Activated CD8-positive, alpha-beta T cell treated with anti-CD3 and anti-CD28 coated beads for 36 hours (primary cell): Measurements from ENCODE around the gene EMC6. TPM values are rescaled to one million over a fixed set of nuclear protein-coding genes. Genes with fewer than 3 reads are reported as not detected.
A peak's percentile ranks its signal among the peaks of the same experiment; 100 is the strongest.

ENCODE experiments used
- ATAC-seq: fragments of 200-7000 bp; cut with Tn5 transposase; one replicate; pipeline ENCODE4 v1.10.0; 2021; ENCODE audit warnings: mild to moderate bottlenecking, moderate library complexity
- CTCF ChIA-PET: fragments of 350-600 bp; sonication (Branson Sonifier 250); formaldehyde crosslinking; loops from one replicate; lab custom pipeline; 2021; ENCODE audit warnings: antibody characterized with exemption; lab: Charles Lee
- POLR2A ChIA-PET: fragments of 350-600 bp; sonication (Branson Sonifier 250); formaldehyde crosslinking; loops from one replicate; lab custom pipeline; 2021; ENCODE audit warnings: antibody characterized with exemption; lab: Charles Lee
- DNase-seq: peaks from one replicate; pipeline ENCODE4 v3.0.0-alpha.2; 2020
- H3K27ac Mint-ChIP-seq: one replicate; pipeline ENCODE4 v1.8.0; 2021; ENCODE audit warnings: mild to moderate bottlenecking, mixed read lengths
- H3K27me3 Mint-ChIP-seq: one replicate; pipeline ENCODE4 v1.8.0; 2021; ENCODE audit warnings: mixed read lengths
- H3K36me3 Mint-ChIP-seq: one replicate; pipeline ENCODE4 v1.8.0; 2021; ENCODE audit warnings: low read depth, mixed read lengths
- H3K4me1 Mint-ChIP-seq: one replicate; pipeline ENCODE4 v1.8.0; 2021; ENCODE audit warnings: low read depth, mixed read lengths
- H3K4me3 Mint-ChIP-seq: one replicate; pipeline ENCODE4 v1.8.0; 2021; ENCODE audit warnings: mild to moderate bottlenecking, moderate library complexity, mixed read lengths
- H3K9me3 Mint-ChIP-seq: one replicate; pipeline ENCODE4 v1.8.0; 2021; ENCODE audit warnings: mixed read lengths
- intact Hi-C: fragments of 100-400 bp; cut with micrococcal nuclease; formaldehyde crosslinking; loops from one replicate; pipeline ENCODE4 v1.10.0; 2022
- total RNA-seq, 2 experiments: library from RNA; stranded (reverse); gene quantifications; one replicate each; pipeline ENCODE4 v1.2.3, GENCODE V29; 2021
- TF ChIP-seq, protein P1 (sequence below): fragments of 200-600 bp; IDR thresholded peaks from one replicate; pipeline ENCODE4 v1.8.0; 2022; ENCODE audit warnings: antibody characterized with exemption, mild to moderate bottlenecking

EMC6 gene
- total RNA-seq, 2 experiments from 2014 or later, result 50.8 to 58.7 TPM

DNA sequence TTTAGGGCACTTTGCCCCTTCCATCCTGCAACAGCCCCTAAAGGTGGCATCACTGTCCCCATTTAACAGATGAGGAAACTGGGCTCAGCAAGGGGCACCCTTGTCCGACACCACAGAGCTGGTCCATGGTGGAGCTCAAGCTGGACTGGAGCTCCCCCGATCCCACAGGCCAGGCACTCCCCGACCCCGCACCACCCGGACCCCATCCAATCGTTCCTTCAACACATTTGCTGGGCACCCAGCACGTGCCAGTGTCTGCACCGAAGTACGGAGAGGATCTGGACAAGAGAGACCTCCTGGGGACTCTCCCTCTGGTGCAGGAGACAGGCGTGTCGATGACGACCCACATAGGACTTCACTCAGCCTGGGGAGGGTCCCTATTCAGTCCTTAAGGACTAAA lies 13.4 kb downstream of the EMC6 start:
- POLR2A ChIA-PET, result interaction anchor here (0.7 to 1.9 kb wide), 4 partner anchors 12 to 49 kb away, joined by 3 to 6 read pairs (median 4); no protein-coding TSS in a partner anchor
- no peak for ATAC-seq
- no peak for DNase-seq
- Mint-ChIP-seq H3K9me3 (no peaks in the 10 kb centered on the region), H3K27me3 (no peaks in the 10 kb centered on the region), H3K4me1 (peaks cover 7% of the 10 kb centered on the region), H3K4me3 (no peak overlapping the region), H3K36me3 (no peaks in the 10 kb centered on the region), H3K27ac (no peak overlapping the region)
- CTCF ChIA-PET, result interaction anchor here (0.7 to 3.0 kb wide), 20 partner anchors 9 to 153 kb away, joined by 3 to 38 read pairs (median 6); partner anchors contain the start of genes CTNS, HASPIN and SHPK
- TF ChIP-seq, protein P1, sequence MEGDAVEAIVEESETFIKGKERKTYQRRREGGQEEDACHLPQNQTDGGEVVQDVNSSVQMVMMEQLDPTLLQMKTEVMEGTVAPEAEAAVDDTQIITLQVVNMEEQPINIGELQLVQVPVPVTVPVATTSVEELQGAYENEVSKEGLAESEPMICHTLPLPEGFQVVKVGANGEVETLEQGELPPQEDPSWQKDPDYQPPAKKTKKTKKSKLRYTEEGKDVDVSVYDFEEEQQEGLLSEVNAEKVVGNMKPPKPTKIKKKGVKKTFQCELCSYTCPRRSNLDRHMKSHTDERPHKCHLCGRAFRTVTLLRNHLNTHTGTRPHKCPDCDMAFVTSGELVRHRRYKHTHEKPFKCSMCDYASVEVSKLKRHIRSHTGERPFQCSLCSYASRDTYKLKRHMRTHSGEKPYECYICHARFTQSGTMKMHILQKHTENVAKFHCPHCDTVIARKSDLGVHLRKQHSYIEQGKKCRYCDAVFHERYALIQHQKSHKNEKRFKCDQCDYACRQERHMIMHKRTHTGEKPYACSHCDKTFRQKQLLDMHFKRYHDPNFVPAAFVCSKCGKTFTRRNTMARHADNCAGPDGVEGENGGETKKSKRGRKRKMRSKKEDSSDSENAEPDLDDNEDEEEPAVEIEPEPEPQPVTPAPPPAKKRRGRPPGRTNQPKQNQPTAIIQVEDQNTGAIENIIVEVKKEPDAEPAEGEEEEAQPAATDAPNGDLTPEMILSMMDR, result no peak
- intact Hi-C loops, result loop anchor here (5.0 to 10.0 kb wide), 2 partner anchors 40 to 57 kb away; partner anchors contain the start of gene HASPIN

DNA sequence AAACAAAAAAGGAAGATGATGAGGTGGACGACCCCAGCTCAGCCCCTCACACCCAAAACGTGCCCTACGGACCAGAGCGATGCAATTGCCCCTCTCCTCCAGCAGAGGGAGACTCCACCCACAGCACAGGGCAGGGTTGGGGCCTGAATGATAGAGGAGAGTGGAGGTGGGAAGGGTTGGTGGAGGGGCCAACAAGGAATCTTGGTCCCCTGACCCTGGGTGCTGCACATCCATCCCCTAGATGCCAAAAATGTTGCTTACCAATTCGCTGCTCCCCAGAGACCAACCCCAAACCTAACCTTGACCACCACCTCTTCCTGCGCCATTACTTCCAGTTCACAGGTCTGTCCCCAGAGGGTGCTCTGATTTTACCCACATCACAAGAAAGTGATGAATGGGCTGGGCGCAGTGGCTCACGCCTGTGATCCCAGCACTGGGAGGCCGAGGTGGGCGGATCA lies 14.5 kb downstream of the EMC6 start:
- Mint-ChIP-seq H3K27me3 (no peaks in the 10 kb centered on the region), H3K4me3 (no peak overlapping the region), H3K4me1 (peaks cover 7% of the 10 kb centered on the region), H3K36me3 (no peaks in the 10 kb centered on the region), H3K27ac (no peak overlapping the region), H3K9me3 (no peaks in the 10 kb centered on the region)
- CTCF ChIA-PET, result interaction anchor here (0.6 to 3.0 kb wide), 32 partner anchors 8 to 228 kb away, joined by 3 to 38 read pairs (median 5); partner anchors contain the start of genes CTNS, HASPIN and SHPK
- TF ChIP-seq, protein P1, result peak; percentile 96
- POLR2A ChIA-PET, result interaction anchor here (0.7 to 1.9 kb wide), 3 partner anchors 13 to 48 kb away, joined by 3 to 6 read pairs (median 3); no protein-coding TSS in a partner anchor
- DNase-seq, result peak; percentile 65
- intact Hi-C loops, result loop anchor here (5.0 to 10.0 kb wide), 2 partner anchors 39 to 58 kb away; partner anchors contain the start of gene HASPIN
- ATAC-seq, result peak; percentile 98

DNA sequence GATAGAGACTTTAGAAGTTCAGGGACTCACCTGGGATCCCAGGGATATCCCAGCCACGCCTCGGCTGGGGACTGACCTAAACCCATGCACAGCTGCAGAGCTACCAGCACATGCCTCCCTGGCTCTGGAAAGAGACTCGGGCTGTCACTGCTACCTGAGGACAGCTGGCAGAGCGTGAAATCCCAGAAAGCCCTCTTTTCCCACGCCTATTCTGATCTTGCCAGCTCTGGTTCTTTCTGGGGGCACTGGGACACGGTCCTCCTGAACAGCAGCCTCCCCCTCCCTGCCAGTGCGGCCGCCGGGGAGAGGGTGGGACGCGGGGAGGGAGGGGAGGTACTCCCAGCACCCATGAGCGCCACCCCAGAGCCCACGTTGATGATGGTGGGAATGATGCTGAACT lies 16.6 kb downstream of the EMC6 start:
- H3K4me3 Mint-ChIP-seq, result no peak overlapping the region
- ChIA-PET POLR2A (no interaction called here), CTCF (interaction anchor here (1.1 kb wide), 1 partner anchor 52 kb away, joined by 3 read pairs; no protein-coding TSS in a partner anchor)
- no peak overlapping the region for H3K27ac Mint-ChIP-seq
- DNase-seq (no peak), ATAC-seq (no peak)
- no peaks in the 10 kb centered on the region for H3K27me3 Mint-ChIP-seq
- intact Hi-C loops, result loop anchor here (10.0 kb wide), 1 partner anchor 60 kb away; no protein-coding TSS in a partner anchor
- peaks cover 5% of the 10 kb centered on the region for H3K36me3 Mint-ChIP-seq
- peaks cover 7% of the 10 kb centered on the region for H3K4me1 Mint-ChIP-seq
- H3K9me3 Mint-ChIP-seq, result no peaks in the 10 kb centered on the region
- TF ChIP-seq, protein P1, result no peak

DNA sequence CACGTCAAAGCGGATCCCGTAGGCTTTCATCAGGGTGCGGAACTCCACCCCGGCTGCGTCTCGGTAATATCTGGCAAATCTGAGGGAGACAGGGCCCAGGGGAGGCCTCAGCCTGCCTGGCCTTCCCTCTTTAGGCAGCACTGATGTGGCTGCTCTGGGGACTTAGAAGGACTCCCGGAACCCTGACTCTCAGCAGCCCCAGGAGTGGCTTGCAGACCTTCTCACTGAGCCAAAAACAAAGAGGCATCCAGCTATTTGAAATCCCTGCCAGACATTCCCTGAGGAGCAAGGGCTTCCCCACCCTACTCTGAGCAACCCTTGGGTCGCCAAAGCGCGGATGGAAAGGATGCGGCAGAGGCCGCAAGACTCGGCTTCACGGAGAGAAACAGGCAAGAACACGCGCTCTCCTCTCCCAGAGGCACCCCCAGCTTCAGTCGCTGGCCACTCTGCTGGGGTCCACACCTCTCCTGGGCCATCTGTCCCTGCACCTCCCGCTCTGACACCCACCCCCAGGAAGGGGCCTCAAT lies 19.5 kb downstream of the EMC6 start:
- POLR2A ChIA-PET, result no interaction called here
- H3K27me3 Mint-ChIP-seq, result no peaks in the 10 kb centered on the region
- peaks cover 5% of the 10 kb centered on the region for H3K4me1 Mint-ChIP-seq
- H3K4me3 Mint-ChIP-seq, result no peak overlapping the region
- CTCF ChIA-PET, result no interaction called here
- H3K27ac Mint-ChIP-seq, result no peak overlapping the region
- intact Hi-C loops, result loop anchor here (10.0 kb wide), 1 partner anchor 63 kb away; no protein-coding TSS in a partner anchor
- peaks cover 10% of the 10 kb centered on the region for H3K36me3 Mint-ChIP-seq
- TF ChIP-seq, protein P1, result no peak
- no peak for ATAC-seq
- H3K9me3 Mint-ChIP-seq, result no peaks in the 10 kb centered on the region
- DNase-seq, result no peak

DNA sequence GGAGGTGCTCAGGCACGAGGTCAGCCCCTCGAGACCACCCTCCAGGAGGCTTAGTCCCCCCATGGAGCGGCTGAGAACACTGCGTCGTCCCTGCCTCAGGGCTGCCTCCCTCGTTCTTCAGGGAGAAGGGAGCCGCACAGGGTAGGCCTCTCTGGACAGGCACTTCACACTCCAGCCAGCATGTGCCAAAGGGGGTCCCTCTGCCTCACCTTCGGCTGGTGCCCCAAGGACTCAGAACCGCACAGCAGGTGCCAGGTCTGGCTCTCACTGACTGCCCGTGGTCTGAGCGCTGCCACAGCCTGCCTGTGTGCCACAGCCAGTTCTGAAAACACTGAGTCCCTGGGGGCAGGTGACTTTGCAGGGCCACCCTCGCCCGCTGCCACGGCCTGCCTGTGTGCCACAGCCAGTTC lies 20.2 kb downstream of the EMC6 start:
- Mint-ChIP-seq H3K27me3 (no peaks in the 10 kb centered on the region), H3K4me3 (no peak overlapping the region), H3K4me1 (peaks cover 6% of the 10 kb centered on the region), H3K9me3 (no peaks in the 10 kb centered on the region), H3K36me3 (peaks cover 10% of the 10 kb centered on the region), H3K27ac (no peak overlapping the region)
- TF ChIP-seq, protein P1, result no peak
- POLR2A ChIA-PET, result no interaction called here
- ATAC-seq (no peak), DNase-seq (no peak)
- CTCF ChIA-PET, result no interaction called here
- intact Hi-C loops, result loop anchor here (10.0 kb wide), 1 partner anchor 64 kb away; no protein-coding TSS in a partner anchor
